ENCODE measurements around the gene FANCC. TPM values are rescaled to one million over a fixed set of nuclear protein-coding genes. Genes with fewer than 3 reads are reported as not detected.

FANCC gene
- total and polyA plus RNA-seq, 2 of the 13 experiments (the other 11 are each of a cell fraction or from before 2014, with no cell fraction given) = 7.4 to 8.6 TPM

DNA sequence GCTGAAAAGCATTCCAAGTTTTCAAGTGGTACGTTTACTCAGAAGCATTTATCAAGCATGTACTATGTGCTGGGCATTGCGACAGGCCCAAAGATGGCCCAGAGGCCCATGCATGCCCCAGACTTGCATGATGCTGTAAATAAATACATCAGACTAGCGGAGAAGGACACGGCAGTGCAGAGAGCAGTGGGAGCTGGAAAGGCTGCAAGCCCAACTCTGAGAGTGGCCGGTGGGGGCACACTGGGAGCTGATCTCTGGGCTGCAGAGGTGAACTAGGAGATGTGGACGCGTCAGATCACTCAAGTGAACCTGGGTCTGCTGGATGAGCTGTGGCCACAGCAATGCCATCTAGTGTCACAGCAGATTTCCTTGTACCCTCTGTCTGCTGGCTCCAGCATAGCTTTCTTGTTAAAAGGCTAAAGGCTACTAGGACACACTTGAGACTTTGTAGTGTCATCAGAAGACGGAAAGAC, 246.9 kb downstream of the FANCC start (continued):
- TF ChIP-seq, protein P1, sequence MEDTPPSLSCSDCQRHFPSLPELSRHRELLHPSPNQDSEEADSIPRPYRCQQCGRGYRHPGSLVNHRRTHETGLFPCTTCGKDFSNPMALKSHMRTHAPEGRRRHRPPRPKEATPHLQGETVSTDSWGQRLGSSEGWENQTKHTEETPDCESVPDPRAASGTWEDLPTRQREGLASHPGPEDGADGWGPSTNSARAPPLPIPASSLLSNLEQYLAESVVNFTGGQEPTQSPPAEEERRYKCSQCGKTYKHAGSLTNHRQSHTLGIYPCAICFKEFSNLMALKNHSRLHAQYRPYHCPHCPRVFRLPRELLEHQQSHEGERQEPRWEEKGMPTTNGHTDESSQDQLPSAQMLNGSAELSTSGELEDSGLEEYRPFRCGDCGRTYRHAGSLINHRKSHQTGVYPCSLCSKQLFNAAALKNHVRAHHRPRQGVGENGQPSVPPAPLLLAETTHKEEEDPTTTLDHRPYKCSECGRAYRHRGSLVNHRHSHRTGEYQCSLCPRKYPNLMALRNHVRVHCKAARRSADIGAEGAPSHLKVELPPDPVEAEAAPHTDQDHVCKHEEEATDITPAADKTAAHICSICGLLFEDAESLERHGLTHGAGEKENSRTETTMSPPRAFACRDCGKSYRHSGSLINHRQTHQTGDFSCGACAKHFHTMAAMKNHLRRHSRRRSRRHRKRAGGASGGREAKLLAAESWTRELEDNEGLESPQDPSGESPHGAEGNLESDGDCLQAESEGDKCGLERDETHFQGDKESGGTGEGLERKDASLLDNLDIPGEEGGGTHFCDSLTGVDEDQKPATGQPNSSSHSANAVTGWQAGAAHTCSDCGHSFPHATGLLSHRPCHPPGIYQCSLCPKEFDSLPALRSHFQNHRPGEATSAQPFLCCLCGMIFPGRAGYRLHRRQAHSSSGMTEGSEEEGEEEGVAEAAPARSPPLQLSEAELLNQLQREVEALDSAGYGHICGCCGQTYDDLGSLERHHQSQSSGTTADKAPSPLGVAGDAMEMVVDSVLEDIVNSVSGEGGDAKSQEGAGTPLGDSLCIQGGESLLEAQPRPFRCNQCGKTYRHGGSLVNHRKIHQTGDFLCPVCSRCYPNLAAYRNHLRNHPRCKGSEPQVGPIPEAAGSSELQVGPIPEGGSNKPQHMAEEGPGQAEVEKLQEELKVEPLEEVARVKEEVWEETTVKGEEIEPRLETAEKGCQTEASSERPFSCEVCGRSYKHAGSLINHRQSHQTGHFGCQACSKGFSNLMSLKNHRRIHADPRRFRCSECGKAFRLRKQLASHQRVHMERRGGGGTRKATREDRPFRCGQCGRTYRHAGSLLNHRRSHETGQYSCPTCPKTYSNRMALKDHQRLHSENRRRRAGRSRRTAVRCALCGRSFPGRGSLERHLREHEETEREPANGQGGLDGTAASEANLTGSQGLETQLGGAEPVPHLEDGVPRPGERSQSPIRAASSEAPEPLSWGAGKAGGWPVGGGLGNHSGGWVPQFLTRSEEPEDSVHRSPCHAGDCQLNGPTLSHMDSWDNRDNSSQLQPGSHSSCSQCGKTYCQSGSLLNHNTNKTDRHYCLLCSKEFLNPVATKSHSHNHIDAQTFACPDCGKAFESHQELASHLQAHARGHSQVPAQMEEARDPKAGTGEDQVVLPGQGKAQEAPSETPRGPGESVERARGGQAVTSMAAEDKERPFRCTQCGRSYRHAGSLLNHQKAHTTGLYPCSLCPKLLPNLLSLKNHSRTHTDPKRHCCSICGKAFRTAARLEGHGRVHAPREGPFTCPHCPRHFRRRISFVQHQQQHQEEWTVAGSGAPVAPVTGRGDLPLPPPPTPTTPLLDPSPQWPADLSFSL (CRISPR knock-in tag; IDR thresholded peaks at IDR 0.05) = no peak
- TF ChIP-seq, protein P2, sequence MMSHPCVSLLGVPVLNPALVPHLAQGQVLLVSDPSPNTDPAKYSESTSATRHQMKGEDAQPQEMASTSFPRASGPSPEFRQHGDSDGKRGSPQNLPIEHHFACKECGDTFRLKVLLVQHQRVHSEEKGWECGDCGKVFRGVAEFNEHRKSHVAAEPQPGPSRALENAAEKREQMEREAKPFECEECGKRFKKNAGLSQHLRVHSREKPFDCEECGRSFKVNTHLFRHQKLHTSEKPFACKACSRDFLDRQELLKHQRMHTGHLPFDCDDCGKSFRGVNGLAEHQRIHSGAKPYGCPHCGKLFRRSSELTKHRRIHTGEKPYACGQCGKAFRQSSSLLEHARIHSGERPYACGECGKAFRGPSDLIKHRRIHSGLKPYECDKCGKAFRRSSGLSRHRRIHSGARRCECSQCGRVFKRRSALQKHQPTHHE (CRISPR knock-in tag; IDR thresholded peaks at IDR 0.05; ENCODE audit: borderline replicate concordance) = no peak
- TF ChIP-seq, protein P3, sequence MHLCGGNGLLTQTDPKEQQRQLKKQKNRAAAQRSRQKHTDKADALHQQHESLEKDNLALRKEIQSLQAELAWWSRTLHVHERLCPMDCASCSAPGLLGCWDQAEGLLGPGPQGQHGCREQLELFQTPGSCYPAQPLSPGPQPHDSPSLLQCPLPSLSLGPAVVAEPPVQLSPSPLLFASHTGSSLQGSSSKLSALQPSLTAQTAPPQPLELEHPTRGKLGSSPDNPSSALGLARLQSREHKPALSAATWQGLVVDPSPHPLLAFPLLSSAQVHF (CRISPR knock-in tag; IDR thresholded peaks at IDR 0.05) = no peak
- TF ChIP-seq, protein P4, sequence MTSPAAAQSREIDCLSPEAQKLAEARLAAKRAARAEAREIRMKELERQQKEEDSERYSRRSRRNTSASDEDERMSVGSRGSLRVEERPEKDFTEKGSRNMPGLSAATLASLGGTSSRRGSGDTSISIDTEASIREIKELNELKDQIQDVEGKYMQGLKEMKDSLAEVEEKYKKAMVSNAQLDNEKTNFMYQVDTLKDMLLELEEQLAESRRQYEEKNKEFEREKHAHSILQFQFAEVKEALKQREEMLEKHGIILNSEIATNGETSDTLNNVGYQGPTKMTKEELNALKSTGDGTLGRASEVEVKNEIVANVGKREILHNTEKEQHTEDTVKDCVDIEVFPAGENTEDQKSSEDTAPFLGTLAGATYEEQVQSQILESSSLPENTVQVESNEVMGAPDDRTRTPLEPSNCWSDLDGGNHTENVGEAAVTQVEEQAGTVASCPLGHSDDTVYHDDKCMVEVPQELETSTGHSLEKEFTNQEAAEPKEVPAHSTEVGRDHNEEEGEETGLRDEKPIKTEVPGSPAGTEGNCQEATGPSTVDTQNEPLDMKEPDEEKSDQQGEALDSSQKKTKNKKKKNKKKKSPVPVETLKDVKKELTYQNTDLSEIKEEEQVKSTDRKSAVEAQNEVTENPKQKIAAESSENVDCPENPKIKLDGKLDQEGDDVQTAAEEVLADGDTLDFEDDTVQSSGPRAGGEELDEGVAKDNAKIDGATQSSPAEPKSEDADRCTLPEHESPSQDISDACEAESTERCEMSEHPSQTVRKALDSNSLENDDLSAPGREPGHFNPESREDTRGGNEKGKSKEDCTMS (CRISPR knock-in tag; conservative IDR thresholded peaks at IDR 0.05) = no peak
- TF ChIP-seq MAF1 (CRISPR knock-in tag; IDR thresholded peaks at IDR 0.05; ENCODE audit: borderline replicate concordance) (no peak), ZNF547 (CRISPR knock-in tag; IDR thresholded peaks at IDR 0.05) (no peak), TAF15 (IDR thresholded peaks at IDR 0.05; ENCODE audit: low read depth, low read length, poor library complexity, severe bottlenecking) (no peak), TCF12 (IDR thresholded peaks at IDR 0.05) (no peak), TCF12 (CRISPR knock-in tag; IDR thresholded peaks at IDR 0.05) (no peak), ZNF7 (CRISPR knock-in tag; IDR thresholded peaks at IDR 0.05) (no peak)
- TF ChIP-seq, protein P5, sequence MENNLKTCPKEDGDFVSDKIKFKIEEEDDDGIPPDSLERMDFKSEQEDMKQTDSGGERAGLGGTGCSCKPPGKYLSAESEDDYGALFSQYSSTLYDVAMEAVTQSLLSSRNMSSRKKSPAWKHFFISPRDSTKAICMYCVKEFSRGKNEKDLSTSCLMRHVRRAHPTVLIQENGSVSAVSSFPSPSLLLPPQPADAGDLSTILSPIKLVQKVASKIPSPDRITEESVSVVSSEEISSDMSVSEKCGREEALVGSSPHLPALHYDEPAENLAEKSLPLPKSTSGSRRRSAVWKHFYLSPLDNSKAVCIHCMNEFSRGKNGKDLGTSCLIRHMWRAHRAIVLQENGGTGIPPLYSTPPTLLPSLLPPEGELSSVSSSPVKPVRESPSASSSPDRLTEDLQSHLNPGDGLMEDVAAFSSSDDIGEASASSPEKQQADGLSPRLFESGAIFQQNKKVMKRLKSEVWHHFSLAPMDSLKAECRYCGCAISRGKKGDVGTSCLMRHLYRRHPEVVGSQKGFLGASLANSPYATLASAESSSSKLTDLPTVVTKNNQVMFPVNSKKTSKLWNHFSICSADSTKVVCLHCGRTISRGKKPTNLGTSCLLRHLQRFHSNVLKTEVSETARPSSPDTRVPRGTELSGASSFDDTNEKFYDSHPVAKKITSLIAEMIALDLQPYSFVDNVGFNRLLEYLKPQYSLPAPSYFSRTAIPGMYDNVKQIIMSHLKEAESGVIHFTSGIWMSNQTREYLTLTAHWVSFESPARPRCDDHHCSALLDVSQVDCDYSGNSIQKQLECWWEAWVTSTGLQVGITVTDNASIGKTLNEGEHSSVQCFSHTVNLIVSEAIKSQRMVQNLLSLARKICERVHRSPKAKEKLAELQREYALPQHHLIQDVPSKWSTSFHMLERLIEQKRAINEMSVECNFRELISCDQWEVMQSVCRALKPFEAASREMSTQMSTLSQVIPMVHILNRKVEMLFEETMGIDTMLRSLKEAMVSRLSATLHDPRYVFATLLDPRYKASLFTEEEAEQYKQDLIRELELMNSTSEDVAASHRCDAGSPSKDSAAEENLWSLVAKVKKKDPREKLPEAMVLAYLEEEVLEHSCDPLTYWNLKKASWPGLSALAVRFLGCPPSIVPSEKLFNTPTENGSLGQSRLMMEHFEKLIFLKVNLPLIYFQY (CRISPR knock-in tag; IDR thresholded peaks at IDR 0.05; ENCODE audit: borderline replicate concordance) = peak; percentile 67; the same call in 1 of the 2 replicates
- TF ChIP-seq, protein P6, sequence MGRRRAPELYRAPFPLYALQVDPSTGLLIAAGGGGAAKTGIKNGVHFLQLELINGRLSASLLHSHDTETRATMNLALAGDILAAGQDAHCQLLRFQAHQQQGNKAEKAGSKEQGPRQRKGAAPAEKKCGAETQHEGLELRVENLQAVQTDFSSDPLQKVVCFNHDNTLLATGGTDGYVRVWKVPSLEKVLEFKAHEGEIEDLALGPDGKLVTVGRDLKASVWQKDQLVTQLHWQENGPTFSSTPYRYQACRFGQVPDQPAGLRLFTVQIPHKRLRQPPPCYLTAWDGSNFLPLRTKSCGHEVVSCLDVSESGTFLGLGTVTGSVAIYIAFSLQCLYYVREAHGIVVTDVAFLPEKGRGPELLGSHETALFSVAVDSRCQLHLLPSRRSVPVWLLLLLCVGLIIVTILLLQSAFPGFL (CRISPR knock-in tag; IDR thresholded peaks at IDR 0.05) = no peak
